Smooth muscle cell (in vitro differentiated cells): Measurements from ENCODE around the gene TUNAR. TPM values are rescaled to one million over a fixed set of nuclear protein-coding genes. Genes with fewer than 3 reads are reported as not detected.

ENCODE experiments used
- DNase-seq: peaks from one replicate; lab custom pipeline; 2025; ENCODE audit not compliant: unreplicated experiment; lab: John Stamatoyannopoulos, UW
- H2AFZ ChIP-seq: fragments of 200-600 bp; sonication (generic); 2 replicates; pipeline ENCODE4 v1.6.0; 2016; ENCODE audit warnings: antibody characterized with exemption, low read depth, mild to moderate bottlenecking
- H3F3A ChIP-seq: fragments of 200-600 bp; sonication (generic); 2 replicates; pipeline ENCODE4 v1.6.0; 2017; ENCODE audit warnings: antibody characterized with exemption, low read depth
- H3K27ac ChIP-seq: fragments of 200-600 bp; sonication (generic); 2 replicates; pipeline ENCODE4 v1.5.1; 2016; ENCODE audit warnings: low read depth, mild to moderate bottlenecking
- H3K27me3 ChIP-seq: fragments of 200-600 bp; sonication (generic); 2 replicates; pipeline ENCODE4 v1.6.1; 2016; ENCODE audit warnings: low read depth, mild to moderate bottlenecking
- H3K36me3 ChIP-seq: fragments of 200-600 bp; sonication (generic); 2 replicates; pipeline ENCODE4 v1.5.1; 2016; ENCODE audit warnings: low read depth
- H3K4me1 ChIP-seq: fragments of 200-600 bp; sonication (generic); 2 replicates; pipeline ENCODE4 v1.5.1; 2016; ENCODE audit warnings: low read depth
- H3K4me2 ChIP-seq: fragments of 200-600 bp; sonication (generic); 2 replicates; pipeline ENCODE4 v1.6.0; 2016; ENCODE audit warnings: mild to moderate bottlenecking
- H3K4me3 ChIP-seq: fragments of 200-600 bp; sonication (generic); 2 replicates; pipeline ENCODE4 v1.5.1; 2016; ENCODE audit warnings: mild to moderate bottlenecking
- H3K79me2 ChIP-seq: fragments of 200-600 bp; sonication (generic); 2 replicates; pipeline ENCODE4 v1.6.0; 2016; ENCODE audit warnings: low read depth, mild to moderate bottlenecking
- H3K9ac ChIP-seq: fragments of 200-600 bp; sonication (generic); 2 replicates; pipeline ENCODE4 v1.6.0; 2016; ENCODE audit warnings: low read depth
- H3K9me3 ChIP-seq: fragments of 200-600 bp; sonication (generic); replicated peaks from 2 replicates; pipeline ENCODE4 v1.5.1; 2016; ENCODE audit warnings: low read depth
- H4K20me1 ChIP-seq: fragments of 200-600 bp; sonication (generic); 2 replicates; pipeline ENCODE4 v1.6.0; 2016; ENCODE audit warnings: low read depth
- WGBS: methylation state at CpG from one replicate; pipeline ENCODE4 v1.1.7; 2016; ENCODE audit warnings: low lambda C conversion rate; 5-methylcytosine and 5-hydroxymethylcytosine counted together
- polyA plus RNA-seq: library from polyadenylated mRNA; unstranded; fragments of >200 nt; fragmentation: Nextera tagmentation; extraction: Ambion mirVana; gene quantifications from 2 replicates; pipeline ENCODE4 v1.2.1, GENCODE V29; 2016
- total RNA-seq: library from RNA; depleted of rRNA; stranded (reverse); fragments of >200 nt; gene quantifications from 2 replicates; pipeline ENCODE4 v1.2.3, GENCODE V29; 2014
- TF ChIP-seq, protein P1 (sequence below): fragments of 200-600 bp; sonication (generic); IDR thresholded peaks from 2 replicates; pipeline ENCODE4 v1.5.1; 2017; ENCODE audit warnings: borderline replicate concordance, mild to moderate bottlenecking, antibody characterized with exemption; ENCODE audit not compliant: insufficient read depth, poor library complexity, severe bottlenecking

The TUNAR gene
- total and polyA plus RNA-seq, 2 experiments from 2014 or later, result not detected

DNA sequence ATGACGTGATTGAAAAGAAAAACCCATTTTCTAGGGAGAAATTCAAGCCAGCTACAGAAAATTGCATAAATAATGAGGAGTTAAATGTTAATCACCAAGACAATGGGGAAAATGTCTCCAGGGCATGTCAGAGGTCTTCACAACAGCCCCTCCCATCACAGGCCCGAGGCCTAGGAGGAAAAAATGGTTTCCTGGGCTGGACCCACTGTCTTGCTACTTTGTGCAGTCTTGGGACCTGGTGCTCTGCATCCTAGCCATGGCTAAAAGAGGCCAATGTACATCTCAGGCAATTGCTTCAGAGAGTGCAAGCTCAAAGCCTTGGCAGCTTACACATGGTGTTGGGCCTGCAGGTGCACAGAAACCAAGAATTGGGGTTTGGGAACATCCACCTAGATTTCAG, 65.3 kb downstream of the TUNAR start:
- H2AFZ ChIP-seq, result no peak overlapping the region
- peaks cover 5% of the 10 kb centered on the region for H3K4me1 ChIP-seq
- H3K79me2 ChIP-seq, result no peaks in the 10 kb centered on the region
- no peak overlapping the region for H3K4me3 ChIP-seq
- DNase-seq, result no peak
- H3K27me3 ChIP-seq, result no peaks in the 10 kb centered on the region
- H3F3A ChIP-seq, result no peaks in the 10 kb centered on the region
- TF ChIP-seq, protein P1, sequence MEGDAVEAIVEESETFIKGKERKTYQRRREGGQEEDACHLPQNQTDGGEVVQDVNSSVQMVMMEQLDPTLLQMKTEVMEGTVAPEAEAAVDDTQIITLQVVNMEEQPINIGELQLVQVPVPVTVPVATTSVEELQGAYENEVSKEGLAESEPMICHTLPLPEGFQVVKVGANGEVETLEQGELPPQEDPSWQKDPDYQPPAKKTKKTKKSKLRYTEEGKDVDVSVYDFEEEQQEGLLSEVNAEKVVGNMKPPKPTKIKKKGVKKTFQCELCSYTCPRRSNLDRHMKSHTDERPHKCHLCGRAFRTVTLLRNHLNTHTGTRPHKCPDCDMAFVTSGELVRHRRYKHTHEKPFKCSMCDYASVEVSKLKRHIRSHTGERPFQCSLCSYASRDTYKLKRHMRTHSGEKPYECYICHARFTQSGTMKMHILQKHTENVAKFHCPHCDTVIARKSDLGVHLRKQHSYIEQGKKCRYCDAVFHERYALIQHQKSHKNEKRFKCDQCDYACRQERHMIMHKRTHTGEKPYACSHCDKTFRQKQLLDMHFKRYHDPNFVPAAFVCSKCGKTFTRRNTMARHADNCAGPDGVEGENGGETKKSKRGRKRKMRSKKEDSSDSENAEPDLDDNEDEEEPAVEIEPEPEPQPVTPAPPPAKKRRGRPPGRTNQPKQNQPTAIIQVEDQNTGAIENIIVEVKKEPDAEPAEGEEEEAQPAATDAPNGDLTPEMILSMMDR, result no peak
- WGBS, result 63% methylated on average over 2 of the region's 2 CpGs
- H3K36me3 ChIP-seq, result no peaks in the 10 kb centered on the region
- H3K27ac ChIP-seq, result no peak overlapping the region
- H3K9ac ChIP-seq, result no peak overlapping the region
- no peaks in the 10 kb centered on the region for H4K20me1 ChIP-seq
- H3K4me2 ChIP-seq, result no peak overlapping the region
- no peaks in the 10 kb centered on the region for H3K9me3 ChIP-seq

DNA sequence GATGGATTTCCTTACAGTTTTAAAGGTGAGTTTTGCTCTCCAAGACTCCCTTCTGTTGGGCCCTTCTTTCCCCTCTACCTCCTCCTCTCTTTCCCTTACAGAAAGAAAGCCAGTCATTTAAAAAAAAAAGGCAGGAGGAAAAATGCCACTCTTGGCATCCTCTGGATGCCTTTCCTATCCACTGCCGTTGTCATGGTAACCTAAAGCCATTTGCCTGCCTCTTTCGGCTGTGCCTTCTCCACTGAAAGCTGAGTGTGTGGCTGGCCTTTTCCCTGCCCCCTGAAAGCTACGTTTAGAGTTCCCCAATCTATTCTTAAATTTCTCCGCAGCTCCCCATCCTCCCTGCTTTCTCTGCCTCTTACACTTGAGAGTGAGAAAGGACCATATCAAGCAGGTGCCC, 67.1 kb downstream of the TUNAR start:
- no peak overlapping the region for H3K27ac ChIP-seq
- no peak for DNase-seq
- H3F3A ChIP-seq, result no peaks in the 10 kb centered on the region
- no peaks in the 10 kb centered on the region for H3K9me3 ChIP-seq
- no peaks in the 10 kb centered on the region for H3K79me2 ChIP-seq
- no peak overlapping the region for H2AFZ ChIP-seq
- H3K4me1 ChIP-seq, result peaks cover 17% of the 10 kb centered on the region
- no peak overlapping the region for H3K4me3 ChIP-seq
- TF ChIP-seq, protein P1, result no peak
- no peaks in the 10 kb centered on the region for H3K36me3 ChIP-seq
- H3K27me3 ChIP-seq, result no peaks in the 10 kb centered on the region
- no peak overlapping the region for H3K4me2 ChIP-seq
- WGBS, result 51% methylated on average over 4 of the region's 4 CpGs
- H4K20me1 ChIP-seq, result no peaks in the 10 kb centered on the region
- H3K9ac ChIP-seq, result no peak overlapping the region

DNA sequence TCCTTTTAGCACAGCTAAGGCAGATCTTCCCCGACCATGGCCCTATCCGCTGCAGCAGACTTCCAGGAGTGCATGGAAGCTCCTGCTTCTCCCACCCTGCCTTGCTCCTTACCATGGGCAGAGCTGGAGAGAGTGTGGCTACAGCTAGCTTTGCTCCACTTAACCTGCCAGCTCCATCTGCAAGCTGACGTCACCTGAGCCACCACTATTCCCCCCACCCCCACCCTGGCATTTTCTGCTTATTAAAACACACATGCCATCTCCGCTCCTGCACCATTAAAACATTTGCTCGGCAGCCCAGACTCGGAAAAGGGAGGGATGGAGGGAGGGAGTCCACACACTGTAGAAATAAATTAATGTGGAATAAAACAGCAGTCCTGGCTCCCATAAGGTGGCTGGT, 67.8 kb downstream of the TUNAR start:
- peaks cover 23% of the 10 kb centered on the region for H3K4me1 ChIP-seq
- H3F3A ChIP-seq, result no peaks in the 10 kb centered on the region
- 71% methylated on average over 5 of the region's 6 CpGs for WGBS
- no peak overlapping the region for H3K4me2 ChIP-seq
- no peak overlapping the region for H3K27ac ChIP-seq
- no peak overlapping the region for H3K9ac ChIP-seq
- no peaks in the 10 kb centered on the region for H3K79me2 ChIP-seq
- H3K36me3 ChIP-seq, result no peaks in the 10 kb centered on the region
- no peaks in the 10 kb centered on the region for H3K9me3 ChIP-seq
- no peak overlapping the region for H3K4me3 ChIP-seq
- TF ChIP-seq, protein P1, result no peak
- H2AFZ ChIP-seq, result no peak overlapping the region
- no peaks in the 10 kb centered on the region for H3K27me3 ChIP-seq
- H4K20me1 ChIP-seq, result no peaks in the 10 kb centered on the region
- DNase-seq, result no peak

DNA sequence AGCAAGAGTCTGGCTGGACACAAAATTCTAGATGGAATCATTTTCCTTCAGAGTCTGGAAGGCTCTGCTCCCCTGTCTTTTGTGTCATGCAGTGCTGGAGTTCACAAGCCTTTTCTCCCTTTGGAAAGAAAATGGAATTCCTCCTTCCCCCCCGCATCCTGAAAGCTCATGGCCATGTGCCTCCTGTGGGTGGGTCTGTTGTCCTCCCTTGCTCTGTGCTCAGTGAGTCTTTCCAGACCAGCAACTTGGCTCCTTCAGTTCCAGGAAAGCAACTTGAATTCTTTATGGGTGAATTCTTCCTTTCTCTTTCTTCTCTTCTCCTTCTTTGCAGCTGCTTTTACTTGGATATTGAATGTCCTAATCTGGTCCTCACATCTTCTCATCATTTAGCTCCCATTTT, 70.2 kb downstream of the TUNAR start:
- WGBS, result 83% methylated on average over 1 of the region's 1 CpG
- H3K79me2 ChIP-seq, result no peaks in the 10 kb centered on the region
- TF ChIP-seq, protein P1, result no peak

More for the DNA sequence above, 70.2 kb downstream of the TUNAR start:
- Histone ChIP-seq H3K36me3 (no peaks in the 10 kb centered on the region), H3F3A (no peaks in the 10 kb centered on the region), H2AFZ (no peak overlapping the region), H3K4me3 (no peak overlapping the region), H3K4me2 (no peak overlapping the region), H3K27ac (no peak overlapping the region), H4K20me1 (no peaks in the 10 kb centered on the region), H3K27me3 (no peaks in the 10 kb centered on the region), H3K4me1 (peaks cover 23% of the 10 kb centered on the region), H3K9me3 (no peaks in the 10 kb centered on the region), H3K9ac (no peak overlapping the region)
- no peak for DNase-seq
